Loucy (cell line): ENCODE results near the gene SYT8.

Source experiments
- H2AFZ ChIP-seq: fragments of 200-600 bp; sonication (generic); 2 replicates; pipeline ENCODE4 v1.6.0; 2016; ENCODE audit warnings: antibody characterized with exemption, mild to moderate bottlenecking, low read length, moderate library complexity
- H3F3A ChIP-seq: fragments of 200-600 bp; 2 replicates; pipeline ENCODE4 v1.6.0; 2016; ENCODE audit warnings: antibody characterized with exemption, low read depth, mild to moderate bottlenecking
- H3K27me3 ChIP-seq: fragments of 200-600 bp; sonication (generic); 2 replicates; pipeline ENCODE4 v1.6.1; 2014; ENCODE audit warnings: low read length, mild to moderate bottlenecking; ENCODE audit not compliant: insufficient read depth, poor library complexity, severe bottlenecking
- H3K36me3 ChIP-seq: fragments of 200-600 bp; sonication (generic); 2 replicates; pipeline ENCODE4 v1.6.1; 2016; ENCODE audit warnings: low read length; ENCODE audit not compliant: insufficient read depth
- H3K4me1 ChIP-seq: fragments of 200-600 bp; sonication (generic); 2 replicates; pipeline ENCODE4 v1.5.1; 2014; ENCODE audit warnings: low read length, mild to moderate bottlenecking; ENCODE audit not compliant: insufficient read depth, poor library complexity, severe bottlenecking
- H3K4me2 ChIP-seq: fragments of 200-600 bp; sonication (generic); 2 replicates; pipeline ENCODE4 v1.6.0; 2014; ENCODE audit warnings: antibody characterized with exemption, low read length, low read depth, mild to moderate bottlenecking; ENCODE audit not compliant: poor library complexity, severe bottlenecking
- H3K4me3 ChIP-seq: fragments of 200-600 bp; sonication (generic); 2 replicates; pipeline ENCODE4 v1.5.1; 2014; ENCODE audit warnings: low read length, mild to moderate bottlenecking, mixed read lengths; ENCODE audit not compliant: poor library complexity, severe bottlenecking
- H3K79me2 ChIP-seq: fragments of 200-600 bp; sonication (generic); 2 replicates; pipeline ENCODE4 v1.6.1; 2014; ENCODE audit warnings: low read length; ENCODE audit not compliant: insufficient read depth
- H3K9ac ChIP-seq: fragments of 200-600 bp; sonication (generic); 2 replicates; pipeline ENCODE4 v1.6.0; 2014; ENCODE audit warnings: mild to moderate bottlenecking, low read depth, low read length, moderate library complexity; ENCODE audit not compliant: poor library complexity, severe bottlenecking
- H3K9me2 ChIP-seq: fragments of 200-600 bp; sonication (generic); replicated peaks from 2 replicates; pipeline ENCODE4 v1.6.1; 2016; ENCODE audit warnings: low read depth, low read length, mixed read lengths
- H3K9me3 ChIP-seq: fragments of 200-600 bp; sonication (generic); 2 replicates; pipeline ENCODE4 v1.6.1; 2014; ENCODE audit warnings: mild to moderate bottlenecking, antibody characterized with exemption, low read length, low read depth; ENCODE audit not compliant: insufficient read depth
- H4K20me1 ChIP-seq: fragments of 200-600 bp; sonication (generic); 2 replicates; pipeline ENCODE4 v1.6.0; 2014; ENCODE audit warnings: antibody characterized with exemption, low read length, mild to moderate bottlenecking; ENCODE audit not compliant: insufficient read depth, poor library complexity, severe bottlenecking
- EZH2phosphoT487 ChIP-seq: fragments of 200-600 bp; IDR thresholded peaks from 2 replicates; pipeline ENCODE4 v1.6.1; 2018; ENCODE audit warnings: antibody characterized with exemption, mild to moderate bottlenecking, moderate library complexity, borderline replicate concordance
- TF ChIP-seq, protein P1 (sequence below): fragments of 200-600 bp; sonication (generic); conservative IDR thresholded peaks from 2 replicates; pipeline ENCODE4 v1.5.1; 2014; ENCODE audit warnings: mild to moderate bottlenecking, antibody characterized with exemption, low read length

SYT8 gene

DNA sequence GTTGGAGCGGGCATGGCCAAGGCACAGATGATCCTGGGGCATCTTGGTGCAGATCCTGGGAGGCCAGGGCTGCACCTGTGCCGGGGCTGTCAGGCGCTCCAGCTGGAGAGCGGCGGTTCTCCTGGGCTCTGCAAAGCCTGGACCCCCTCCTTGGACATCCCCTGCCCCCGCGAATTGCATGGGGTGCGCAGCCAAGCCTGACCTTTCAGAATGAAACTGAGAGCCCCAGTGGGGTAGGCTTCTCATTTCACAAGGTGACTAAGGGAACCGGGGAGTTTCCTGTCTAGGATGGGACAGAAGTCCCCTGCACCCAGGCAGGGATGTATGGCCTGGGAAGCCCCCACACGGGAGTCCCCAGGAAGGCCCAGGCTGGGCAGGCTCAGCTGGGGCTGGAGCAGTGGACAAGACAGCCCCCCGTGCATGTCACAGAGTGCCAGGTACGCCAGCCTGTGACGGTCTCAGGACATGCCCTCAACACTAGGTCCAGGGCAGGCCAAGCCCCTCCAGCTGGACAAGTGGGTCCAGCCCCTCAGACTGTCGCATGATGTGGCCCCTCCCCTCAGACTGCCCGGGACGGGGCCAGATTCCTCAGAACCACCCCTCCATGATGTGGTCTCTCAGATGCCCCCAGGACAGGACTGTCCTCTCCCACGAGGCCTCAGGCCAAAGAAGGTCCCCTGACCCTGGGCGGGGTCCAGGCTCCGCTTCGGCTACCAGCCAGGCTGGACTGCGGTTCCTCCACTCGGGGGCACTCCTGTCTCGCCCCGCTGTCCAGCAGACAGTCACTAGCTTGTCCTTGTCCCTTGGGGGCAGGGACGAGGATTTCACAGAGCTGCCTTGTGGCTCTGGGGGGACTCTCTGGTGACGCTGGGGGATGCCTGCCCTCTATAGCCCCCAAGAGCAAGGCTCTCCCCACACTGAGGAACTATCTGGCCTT lies 20.4 kb downstream of the SYT8 start:
- peak overlapping the region; percentile 72 for H3K4me2 ChIP-seq
- H2AFZ ChIP-seq, result no peak overlapping the region
- no peaks in the 10 kb centered on the region for H3F3A ChIP-seq
- peaks cover 7% of the 10 kb centered on the region for H4K20me1 ChIP-seq
- TF ChIP-seq, protein P1, sequence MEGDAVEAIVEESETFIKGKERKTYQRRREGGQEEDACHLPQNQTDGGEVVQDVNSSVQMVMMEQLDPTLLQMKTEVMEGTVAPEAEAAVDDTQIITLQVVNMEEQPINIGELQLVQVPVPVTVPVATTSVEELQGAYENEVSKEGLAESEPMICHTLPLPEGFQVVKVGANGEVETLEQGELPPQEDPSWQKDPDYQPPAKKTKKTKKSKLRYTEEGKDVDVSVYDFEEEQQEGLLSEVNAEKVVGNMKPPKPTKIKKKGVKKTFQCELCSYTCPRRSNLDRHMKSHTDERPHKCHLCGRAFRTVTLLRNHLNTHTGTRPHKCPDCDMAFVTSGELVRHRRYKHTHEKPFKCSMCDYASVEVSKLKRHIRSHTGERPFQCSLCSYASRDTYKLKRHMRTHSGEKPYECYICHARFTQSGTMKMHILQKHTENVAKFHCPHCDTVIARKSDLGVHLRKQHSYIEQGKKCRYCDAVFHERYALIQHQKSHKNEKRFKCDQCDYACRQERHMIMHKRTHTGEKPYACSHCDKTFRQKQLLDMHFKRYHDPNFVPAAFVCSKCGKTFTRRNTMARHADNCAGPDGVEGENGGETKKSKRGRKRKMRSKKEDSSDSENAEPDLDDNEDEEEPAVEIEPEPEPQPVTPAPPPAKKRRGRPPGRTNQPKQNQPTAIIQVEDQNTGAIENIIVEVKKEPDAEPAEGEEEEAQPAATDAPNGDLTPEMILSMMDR, result no peak
- no peak for TF ChIP-seq EZH2phosphoT487
- no peaks in the 10 kb centered on the region for H3K27me3 ChIP-seq
- H3K9ac ChIP-seq, result peak overlapping the region; percentile 91
- H3K4me1 ChIP-seq, result peaks cover 10% of the 10 kb centered on the region
- H3K79me2 ChIP-seq, result peaks cover 60% of the 10 kb centered on the region; the same call in 1 of the 2 replicates
- H3K9me3 ChIP-seq, result no peaks in the 10 kb centered on the region
- no peaks in the 10 kb centered on the region for H3K9me2 ChIP-seq
- H3K36me3 ChIP-seq, result no peaks in the 10 kb centered on the region
- peak overlapping the region; percentile 78 for H3K4me3 ChIP-seq

- Histone ChIP-seq H3K4me3 (peak overlapping the region; percentile 22), H4K20me1 (peaks cover 7% of the 10 kb centered on the region), H3K4me1 (peaks cover 10% of the 10 kb centered on the region), H3K9me2 (no peaks in the 10 kb centered on the region), H3K4me2 (peak overlapping the region; percentile 72), H3K79me2 (peaks cover 60% of the 10 kb centered on the region; the same call in 1 of the 2 replicates), H3K9ac (peak overlapping the region; percentile 6), H2AFZ (no peak overlapping the region), H3K27me3 (no peaks in the 10 kb centered on the region), H3K36me3 (no peaks in the 10 kb centered on the region), H3K9me3 (no peaks in the 10 kb centered on the region), H3F3A (no peaks in the 10 kb centered on the region)
- TF ChIP-seq EZH2phosphoT487, result no peak
- TF ChIP-seq, protein P1, result no peak
Measured at GRCh38 chr11:1855886-1856265, 21.1 kb downstream of the SYT8 start.

- H3K4me3 ChIP-seq, result peak overlapping the region; percentile 22
- no peaks in the 10 kb centered on the region for H3K27me3 ChIP-seq
Measured at GRCh38 chr11:1856306-1857005, 21.7 kb downstream of the SYT8 start.

More at GRCh38 chr11:1856306-1857005, 21.7 kb downstream of the SYT8 start:
- Histone ChIP-seq H3K4me1 (peaks cover 10% of the 10 kb centered on the region), H3K9me2 (no peaks in the 10 kb centered on the region), H4K20me1 (peaks cover 11% of the 10 kb centered on the region), H3K79me2 (peaks cover 65% of the 10 kb centered on the region; the same call in 1 of the 2 replicates), H3K9ac (peak overlapping the region; percentile 6), H3K4me2 (peak overlapping the region; percentile 72), H3F3A (no peaks in the 10 kb centered on the region), H3K9me3 (no peaks in the 10 kb centered on the region), H3K36me3 (no peaks in the 10 kb centered on the region), H2AFZ (no peak overlapping the region)
- TF ChIP-seq, protein P1, result no peak
- no peak for TF ChIP-seq EZH2phosphoT487
